22Rv1 (cell line): ENCODE results near the gene PAPPA2.

Experiments
- CTCF ChIP-seq: fragments of 450-650 bp; IDR thresholded peaks from 2 replicates; pipeline ENCODE4 v1.5.1; 2017; ENCODE audit warnings: mild to moderate bottlenecking
- ZFX ChIP-seq: fragments of 450-650 bp; IDR thresholded peaks from 2 replicates; pipeline ENCODE4 v1.6.1; 2017; ENCODE audit warnings: antibody characterized with exemption, borderline replicate concordance

DNA sequence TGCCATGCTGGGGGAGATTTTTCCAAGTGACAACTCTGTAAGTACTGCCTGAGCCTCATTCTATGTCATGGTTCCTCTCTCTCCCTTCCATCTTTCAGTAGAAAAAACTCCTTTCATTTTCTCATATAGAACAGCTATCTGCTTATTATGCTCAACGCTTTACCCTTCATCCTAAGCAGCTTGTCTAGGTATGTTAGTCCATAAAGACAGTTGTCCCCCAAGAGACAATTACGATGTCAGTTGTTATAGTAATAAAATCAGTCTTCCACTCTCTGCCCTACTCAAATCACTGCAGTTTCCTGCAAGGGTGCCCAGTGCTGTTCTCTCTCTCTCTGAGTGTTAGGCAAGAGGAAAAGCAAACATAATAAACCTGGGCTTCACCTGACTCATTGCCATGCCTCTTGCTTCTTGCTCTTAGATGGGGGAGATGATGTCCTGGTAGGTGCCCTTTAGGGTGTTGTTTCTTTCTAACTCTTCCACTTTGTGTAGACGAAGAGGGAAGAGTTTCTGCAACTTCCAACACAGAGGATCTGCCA, 59.4 kb downstream of the PAPPA2 start:
- no peak for TF ChIP-seq CTCF
- TF ChIP-seq ZFX, result no peak
